HG02938 (cell line): ENCODE measurements around the gene IQCB1.
A peak's percentile ranks its signal among the peaks of the same experiment; 100 is the strongest.
"Not testable (repeated sequence)": the region's sequence is repeated elsewhere in the genome, so short reads cannot be mapped to it uniquely, and the experiment has no call there.

Experiments
- ATAC-seq: cut with Tn5 transposase; IDR thresholded peaks from one replicate; pipeline ENCODE4 v1.9.1; 2021; ENCODE audit warnings: mild to moderate bottlenecking, moderate library complexity; ENCODE audit not compliant: unreplicated experiment

The IQCB1 gene

GRCh38 chr3:121749276-121750086, 85.4 kb downstream of the IQCB1 start, which contains the start of gene GOLGB1:
TSS of gene GOLGB1 (minus strand) at chr3:121749741. CDS start at chr3:121730971, 18,770 bp downstream.
- ATAC-seq = peak; percentile 96

GRCh38 chr3:121748680-121749275, 86.1 kb downstream of the IQCB1 start:
- peak; percentile 11 for ATAC-seq

GRCh38 chr3:121747976-121748375, 86.9 kb downstream of the IQCB1 start:
- ATAC-seq = no peak

GRCh38 chr3:121743106-121743505, 91.8 kb downstream of the IQCB1 start:
- not testable (repeated sequence) for ATAC-seq

GRCh38 chr3:121740896-121741295, 94.0 kb downstream of the IQCB1 start:
- ATAC-seq = no peak

GRCh38 chr3:121739902-121740301, 95.0 kb downstream of the IQCB1 start:
- no peak for ATAC-seq

- ATAC-seq = no peak
Measured at GRCh38 chr3:121737644-121738043, 97.2 kb downstream of the IQCB1 start.

- no peak for ATAC-seq
Measured at GRCh38 chr3:121736112-121736511, 98.7 kb downstream of the IQCB1 start.

GRCh38 chr3:121735047-121735696, 99.7 kb downstream of the IQCB1 start:
- peak; percentile 96 for ATAC-seq

- no peak for ATAC-seq
Measured at GRCh38 chr3:121730940-121731687, 103.7 kb downstream of the IQCB1 start.

- ATAC-seq = peak; percentile 98
Measured at GRCh38 chr3:121724130-121724529, 110.7 kb downstream of the IQCB1 start.

GRCh38 chr3:121723485-121723884, 111.4 kb downstream of the IQCB1 start:
- no peak for ATAC-seq

GRCh38 chr3:121722411-121722810, 112.4 kb downstream of the IQCB1 start:
- no peak for ATAC-seq

GRCh38 chr3:121720163-121720562, 114.7 kb downstream of the IQCB1 start:
- no peak for ATAC-seq
